T47D (cell line): ENCODE data around the gene CLNK.

ENCODE experiments used
- DNase-seq, 2 experiments: peaks; one replicate each; pipeline versions ENCODE4 v3.0.0 to v3.0.0-alpha.2; 2011 to 2012; ENCODE audit warnings: low read depth in 1 of 2, low spot score in 1 of 2
- JUND ChIP-seq: IDR thresholded peaks from 2 replicates; pipeline ENCODE4 v1.6.1; 2012; ENCODE audit warnings: low read depth
- in situ Hi-C: cut with HindIII; loops from 2 replicates; pipeline ENCODE4 v1.10.0; 2016; ENCODE audit warnings: low sequenced_read_pairs, low pct_unique_long_range_greater_than_20kb

Gene CLNK

DNA sequence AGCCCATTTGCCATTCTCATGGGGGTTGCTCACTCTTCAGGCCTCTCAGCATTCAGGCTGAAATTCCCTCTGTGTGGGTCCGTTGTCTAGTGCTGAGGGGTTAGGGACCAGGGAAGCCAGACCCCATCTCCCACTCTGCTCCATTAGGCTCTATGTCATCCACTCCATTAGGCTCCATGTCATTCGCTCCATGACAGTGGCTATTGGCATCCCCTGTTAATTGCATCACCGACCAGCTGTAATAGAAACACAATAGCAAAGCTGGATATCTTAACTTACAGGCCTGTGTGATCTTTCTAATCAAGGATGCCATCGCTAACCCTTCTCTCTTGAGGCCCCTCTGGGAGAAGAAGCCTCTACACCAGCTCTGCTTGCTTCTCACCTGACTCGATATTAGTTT lies 201.7 kb downstream of the CLNK start:
- DNase-seq: no peak
- in situ Hi-C loops: no loop called here
- TF ChIP-seq JUND: no peak

DNA sequence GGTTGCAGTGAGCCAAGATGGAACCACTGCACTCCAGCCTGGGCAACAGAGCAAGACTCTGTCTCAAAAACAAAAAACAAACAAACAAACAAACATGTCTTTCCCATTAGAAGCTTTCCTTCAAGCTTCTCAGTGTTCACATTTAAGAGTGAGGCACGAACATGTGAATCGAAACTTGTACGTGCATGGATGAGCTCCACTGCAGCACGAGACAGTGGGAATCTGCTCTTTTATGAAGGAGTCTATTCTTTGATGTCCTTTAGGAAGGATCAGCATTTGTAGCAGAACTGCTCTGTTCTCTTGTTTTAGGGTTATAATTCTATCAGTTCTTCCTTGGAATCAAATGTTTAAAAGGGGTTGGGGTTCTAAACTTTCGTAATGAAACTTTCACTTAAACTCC lies 204.0 kb downstream of the CLNK start:
- no peak for TF ChIP-seq JUND
- in situ Hi-C loops: no loop called here
- DNase-seq: no peak

GRCh38 chr4:10478621-10479020 lies 205.9 kb downstream of the CLNK start:
- no peak for DNase-seq
- no peak for TF ChIP-seq JUND
- in situ Hi-C loops: no loop called here

DNA sequence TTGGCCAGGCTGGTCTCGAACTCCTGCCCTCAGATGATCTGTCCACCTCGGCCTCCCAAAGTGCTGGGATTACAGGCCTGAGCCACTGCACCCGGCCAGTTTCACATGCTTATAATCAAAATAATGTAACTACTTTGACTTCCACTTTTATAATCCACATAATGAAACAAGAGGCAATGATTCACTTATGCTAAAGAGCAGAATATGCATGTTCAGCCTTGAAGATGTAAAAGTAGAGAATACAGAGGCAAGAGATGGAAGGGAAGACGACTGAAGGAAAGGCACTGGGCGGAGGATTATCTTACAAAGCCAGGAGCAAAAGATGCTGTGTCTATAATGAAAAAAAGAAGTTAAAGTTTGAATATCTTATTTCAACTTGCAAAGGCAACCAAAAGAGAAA lies 214.1 kb downstream of the CLNK start:
- DNase-seq: no peak
- in situ Hi-C loops: no loop called here
- TF ChIP-seq JUND: no peak

- no peak for TF ChIP-seq JUND
- DNase-seq: no peak
- in situ Hi-C loops: no loop called here
Measured at GRCh38 chr4:10466161-10466560, 218.4 kb downstream of the CLNK start.

GRCh38 chr4:10462876-10463275 lies 221.7 kb downstream of the CLNK start:
- TF ChIP-seq JUND: no peak
- DNase-seq: no peak
- in situ Hi-C loops: no loop called here

- DNase-seq: no peak
- in situ Hi-C loops: no loop called here
- TF ChIP-seq JUND: no peak
Measured at GRCh38 chr4:10461850-10462400, 222.6 kb downstream of the CLNK start.

DNA sequence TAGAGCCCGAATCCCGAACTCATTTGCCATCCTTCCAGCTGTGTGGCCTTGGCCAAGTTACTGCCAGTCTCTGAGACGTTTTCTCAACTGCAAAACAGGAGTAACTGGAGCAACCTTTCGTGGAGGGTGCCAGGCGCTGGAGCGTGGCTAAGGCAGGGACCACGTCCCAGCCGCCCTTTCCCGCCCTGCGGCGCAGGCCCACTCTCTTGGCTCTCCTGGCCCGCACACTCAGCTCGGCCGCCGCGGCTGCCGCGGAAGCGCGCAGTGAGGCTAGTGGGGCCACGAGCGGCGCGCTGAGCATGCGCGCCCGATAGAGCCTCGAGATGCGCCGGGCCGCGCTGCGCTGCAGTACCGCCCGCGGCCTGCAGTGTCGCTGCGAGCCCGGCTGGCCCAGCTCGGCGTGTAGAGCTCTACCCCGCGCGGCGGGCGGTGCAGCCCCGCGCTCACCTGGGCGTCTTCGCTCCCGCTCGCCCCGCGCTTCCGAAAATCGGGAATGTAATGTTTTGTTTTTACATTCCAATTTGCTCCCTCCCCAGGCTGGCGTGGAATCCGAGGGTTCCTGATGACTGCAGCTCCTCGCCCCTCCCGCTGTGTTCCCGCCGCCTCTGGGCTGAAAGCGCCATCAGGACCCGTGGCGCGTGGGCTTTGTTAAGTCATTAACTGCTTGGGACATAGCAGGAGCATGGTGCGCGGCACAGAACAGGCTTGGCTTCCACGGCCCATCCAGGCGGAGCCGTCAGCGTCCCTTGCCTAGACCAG lies 223.3 kb downstream of the CLNK start:
- peak; percentile 70 to 71 for DNase-seq
- in situ Hi-C loops: no loop called here
- TF ChIP-seq JUND: no peak

DNA sequence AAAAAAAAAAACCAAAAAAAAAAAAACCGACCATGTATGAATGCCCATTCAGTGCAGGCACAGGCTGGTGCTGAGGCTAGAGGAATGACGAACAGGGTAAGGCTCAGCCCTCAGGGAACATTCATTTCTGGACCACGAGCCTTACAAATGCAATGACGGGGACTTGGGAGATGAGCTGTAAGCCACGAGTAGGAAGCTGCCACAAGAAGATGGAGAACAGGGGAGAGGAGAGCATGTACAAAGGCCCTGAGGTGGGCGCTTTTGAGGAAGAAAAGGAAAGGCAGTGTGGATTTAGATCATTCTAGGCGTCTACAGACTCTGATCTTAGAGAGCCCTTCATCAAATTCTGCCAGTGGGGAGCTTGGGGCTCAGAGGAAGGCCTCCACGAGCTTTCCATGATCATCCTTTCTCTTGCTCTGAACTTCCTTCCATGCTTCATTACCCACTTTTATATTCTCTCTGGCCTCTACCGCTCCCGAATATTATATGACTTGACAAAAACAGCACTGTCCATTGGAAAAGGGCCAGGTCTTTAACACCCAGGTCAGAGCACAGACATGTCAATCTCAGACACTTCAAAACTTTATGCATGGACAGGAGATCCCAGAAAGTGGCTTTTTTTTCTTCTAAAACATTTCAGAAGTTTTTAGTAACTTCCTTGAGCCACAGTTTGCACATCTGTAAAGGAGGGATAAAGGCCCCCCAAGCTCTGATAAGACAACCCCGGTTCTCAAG lies 224.1 kb downstream of the CLNK start:
- DNase-seq: no peak
- TF ChIP-seq JUND: no peak
- in situ Hi-C loops: no loop called here

DNA sequence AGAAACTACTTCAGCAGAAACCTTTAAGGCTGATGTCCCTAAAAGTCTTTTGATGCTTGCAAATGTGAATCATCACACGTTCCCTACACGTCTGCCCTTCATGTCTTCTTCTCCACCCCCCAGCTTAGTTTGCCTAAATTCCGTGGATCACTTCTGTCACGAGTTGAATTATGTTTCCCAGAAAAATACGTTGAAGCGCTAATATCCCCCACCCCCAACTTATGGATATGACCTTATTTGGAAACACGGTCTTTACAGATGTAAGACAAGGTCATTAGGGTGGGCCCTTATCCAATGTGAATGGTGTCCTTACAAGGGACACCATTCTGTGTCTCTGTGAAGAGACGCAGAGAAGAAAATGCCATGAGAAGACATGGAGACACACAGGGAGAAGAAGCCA lies 225.3 kb downstream of the CLNK start:
- no peak for DNase-seq
- TF ChIP-seq JUND: no peak
- in situ Hi-C loops: no loop called here

GRCh38 chr4:10458177-10458576 lies 226.4 kb downstream of the CLNK start:
- DNase-seq: no peak
- in situ Hi-C loops: no loop called here
- TF ChIP-seq JUND: no peak

- in situ Hi-C loops: no loop called here
- TF ChIP-seq JUND: no peak
- peak; percentile 61 to 77 for DNase-seq
Measured at GRCh38 chr4:10457255-10457801, 227.2 kb downstream of the CLNK start, which contains the start of gene ZNF518B. Gene ZNF518B (minus strand): TSS chr4:10457426. CDS start chr4:10446328, 11,098 bp downstream.

GRCh38 chr4:10456595-10457254 lies 227.8 kb downstream of the CLNK start:
- no peak for TF ChIP-seq JUND
- DNase-seq: peak in 1 of 2 experiments; percentile 39
- in situ Hi-C loops: no loop called here
